GM18873 (cell line): Measurements from ENCODE around the gene ST8SIA6.
"Not testable (repeated sequence)": the region's sequence is repeated elsewhere in the genome, so short reads cannot be mapped to it uniquely, and the experiment has no call there.

Experiments
- ATAC-seq: cut with Tn5 transposase; IDR thresholded peaks from one replicate; pipeline ENCODE4 v1.9.1; 2021; ENCODE audit warnings: mild to moderate bottlenecking, moderate library complexity, moderate number of reproducible peaks; ENCODE audit not compliant: unreplicated experiment, low FRiP score

ST8SIA6 gene

DNA sequence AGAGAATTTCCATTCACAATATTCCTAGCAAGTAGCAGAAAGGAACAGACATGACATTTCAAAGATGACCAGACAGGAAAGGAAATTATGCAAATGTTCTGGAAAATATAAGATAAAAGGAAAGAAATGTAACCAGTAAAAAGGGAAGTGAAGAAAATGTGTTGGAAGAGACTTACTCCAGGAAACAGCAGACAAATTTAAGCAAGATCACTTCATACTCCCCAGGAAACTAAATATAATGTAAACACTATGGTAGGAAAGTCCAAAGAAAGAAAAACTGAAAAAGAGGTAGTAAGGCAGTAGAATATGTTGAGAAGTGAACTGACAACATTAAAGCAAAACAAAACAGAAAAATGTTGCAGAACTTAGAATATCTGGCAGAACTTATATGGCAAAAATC lies 6.4 kb upstream of the ST8SIA6 start:
- ATAC-seq: no peak

DNA sequence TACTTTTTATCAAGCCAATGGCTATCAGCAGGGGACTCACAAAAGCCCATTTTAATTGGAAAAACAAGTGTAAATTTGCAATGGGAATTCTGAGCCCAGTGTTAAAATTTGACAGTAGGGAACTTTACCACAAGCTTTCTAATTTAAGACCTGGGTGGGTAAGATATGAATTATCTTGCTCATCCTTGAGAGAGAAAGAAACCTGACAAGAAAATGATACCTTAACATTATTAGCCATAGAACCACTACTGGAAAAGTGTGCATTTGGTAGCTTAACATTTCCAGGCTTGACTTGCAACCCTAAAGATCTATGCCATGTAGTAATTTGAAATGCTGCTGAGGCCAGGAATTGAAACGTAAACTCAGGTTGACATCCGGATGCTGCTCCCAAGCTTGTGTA lies 2.7 kb upstream of the ST8SIA6 start:
- ATAC-seq: no peak

DNA sequence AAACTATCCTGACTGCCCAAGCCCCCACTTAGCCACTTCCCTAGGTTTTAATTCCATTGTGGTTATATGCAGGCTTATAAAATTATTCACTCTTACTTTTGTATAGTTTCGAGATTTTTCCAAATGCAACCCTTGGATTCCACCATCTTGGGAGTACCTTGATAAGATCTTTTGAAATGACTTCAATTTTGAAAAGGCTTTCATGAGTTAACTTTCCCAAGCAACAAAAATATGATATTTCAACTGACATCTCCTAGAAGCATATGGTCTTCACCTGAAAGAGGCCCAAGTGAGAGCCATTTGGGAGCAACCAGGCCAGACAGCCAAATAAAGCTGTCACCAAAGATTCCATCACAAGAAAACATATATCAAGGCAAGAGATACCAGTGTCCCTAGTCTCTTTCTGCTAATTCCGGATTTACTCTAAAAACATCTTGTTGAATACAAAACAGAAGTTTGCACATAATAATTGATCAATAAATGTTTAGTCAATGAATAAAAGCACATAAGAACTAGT lies 1.7 kb upstream of the ST8SIA6 start:
- no peak for ATAC-seq

DNA sequence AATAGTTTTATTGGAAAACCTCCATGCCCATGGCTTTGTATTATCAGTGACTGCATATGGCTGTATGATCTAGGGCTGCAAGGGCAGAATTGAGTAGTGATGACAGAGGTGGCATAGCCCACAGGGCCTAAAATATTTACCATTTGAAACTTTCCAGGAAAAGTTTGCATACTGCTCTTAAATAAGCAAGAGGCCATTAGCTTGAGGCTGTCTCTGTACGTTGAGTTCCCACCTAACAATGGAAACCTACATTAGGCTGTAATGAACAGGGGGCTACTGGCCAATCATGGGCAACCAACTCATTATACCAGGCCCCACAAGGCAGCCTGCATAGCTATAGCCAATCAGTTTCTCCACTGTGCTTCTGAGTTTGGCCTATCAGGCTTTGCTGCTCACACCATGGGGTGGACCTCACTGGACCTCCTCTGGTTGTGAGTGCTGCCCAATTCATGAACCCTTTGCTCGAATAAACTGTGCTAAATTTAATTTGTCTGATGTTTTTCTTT lies 673 bp upstream of the ST8SIA6 start:
- no peak for ATAC-seq

DNA sequence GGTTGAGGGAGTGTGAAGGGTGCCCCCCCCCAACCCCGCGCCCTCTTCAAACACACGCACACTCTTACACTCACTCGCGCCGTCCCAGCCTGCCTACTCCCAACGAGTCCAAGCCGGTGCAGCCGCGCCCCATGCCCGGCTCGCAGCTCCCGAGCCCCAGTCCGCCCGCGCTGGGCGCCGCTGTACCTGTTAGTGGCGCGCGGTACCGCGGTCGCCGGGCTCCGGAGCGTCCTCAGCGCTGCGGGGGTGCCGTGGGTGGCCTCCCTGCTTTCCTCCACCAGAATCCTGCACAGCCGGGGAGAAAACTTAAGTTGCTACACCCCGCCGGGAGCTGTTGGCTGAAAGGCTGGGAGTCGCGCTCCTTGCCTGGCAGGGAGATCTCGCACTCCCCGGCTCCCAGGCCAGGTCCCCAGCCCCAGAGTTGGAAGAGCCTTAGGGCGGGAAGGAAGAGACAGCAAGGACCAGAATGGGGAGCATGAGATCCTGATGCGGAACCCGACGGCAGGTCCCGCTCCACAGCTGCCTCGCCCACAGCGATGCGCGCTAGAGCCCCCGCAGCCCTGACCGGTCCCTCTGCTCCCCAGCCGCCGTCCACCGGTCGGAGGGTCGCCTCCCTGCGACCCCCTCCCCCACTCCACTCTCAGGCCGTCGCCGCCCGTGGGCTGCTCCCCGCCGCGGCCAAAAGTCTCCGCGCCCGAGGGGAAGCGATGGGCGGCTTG lies 863 bp downstream of the ST8SIA6 start:
- no peak for ATAC-seq

DNA sequence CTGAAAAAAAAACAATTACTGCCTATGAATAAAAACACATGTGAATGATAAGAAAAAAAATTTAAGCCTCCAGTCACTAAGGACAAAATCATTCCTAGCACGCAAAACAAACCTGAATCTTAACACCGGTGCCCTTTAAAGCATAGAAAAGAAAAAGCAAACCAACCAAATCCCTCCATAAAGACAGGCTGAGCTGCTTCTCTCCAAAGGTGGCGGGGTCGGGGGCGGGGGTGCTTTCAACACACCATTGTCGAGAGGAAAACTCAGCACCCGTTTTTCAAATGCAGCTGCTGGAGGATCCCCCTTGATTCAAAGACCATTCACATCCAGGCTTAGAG lies 1.4 kb downstream of the ST8SIA6 start:
- ATAC-seq: no peak

DNA sequence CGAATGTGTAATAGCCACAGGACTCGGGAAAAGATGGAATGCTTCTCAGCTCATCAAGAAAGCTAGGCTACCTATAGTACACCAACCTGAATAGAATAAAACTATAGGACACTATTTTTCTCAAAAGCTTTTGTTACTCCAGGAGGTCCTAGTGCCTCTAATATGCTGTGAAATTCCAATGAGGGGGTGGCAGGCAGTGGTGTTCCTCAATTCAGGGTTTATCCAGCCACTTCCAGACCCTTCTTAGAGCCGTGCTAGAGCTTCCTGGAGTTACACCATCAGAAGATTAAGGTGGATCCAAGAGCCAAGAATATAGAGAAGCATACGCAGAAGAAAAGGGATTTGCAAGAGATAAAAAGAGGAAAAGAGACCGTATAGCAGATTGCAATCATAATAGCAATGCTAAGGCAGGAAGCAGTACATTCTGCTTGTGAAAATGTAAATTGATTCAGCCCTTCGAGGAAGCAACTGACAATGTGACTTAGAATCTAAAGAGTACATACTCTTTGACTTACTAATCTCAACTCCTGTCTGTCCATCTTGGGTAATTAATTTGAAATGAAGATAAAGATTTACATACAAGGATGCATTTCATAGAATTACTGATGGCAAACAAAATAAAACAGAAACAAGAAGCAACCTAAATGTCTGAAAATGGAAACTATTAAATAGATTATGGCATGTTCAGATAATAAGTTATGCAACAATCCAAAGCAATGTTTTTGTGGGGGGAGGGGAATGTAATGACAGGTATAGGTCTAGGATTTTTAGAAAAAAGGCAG lies 2.1 kb downstream of the ST8SIA6 start:
- ATAC-seq: no peak

DNA sequence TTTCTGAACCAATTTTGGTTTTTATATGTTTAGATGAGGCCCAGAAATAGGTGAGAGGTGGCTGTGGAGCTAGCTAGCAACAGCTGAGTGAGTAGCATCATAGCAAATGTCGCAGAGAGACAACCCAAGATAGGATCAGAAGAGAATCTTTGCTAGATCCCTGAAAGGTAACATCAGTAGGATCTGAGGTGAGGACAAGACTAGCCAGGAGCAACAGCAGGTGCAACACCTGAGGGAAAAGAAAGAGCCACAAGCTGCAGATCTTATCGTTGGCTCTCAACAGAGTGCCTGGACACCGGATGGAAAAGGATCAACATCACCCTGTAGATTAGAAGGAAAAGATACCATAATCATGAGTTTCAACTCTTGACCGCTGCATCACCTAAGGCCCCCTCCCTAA lies 4.4 kb downstream of the ST8SIA6 start:
- ATAC-seq: no peak

DNA sequence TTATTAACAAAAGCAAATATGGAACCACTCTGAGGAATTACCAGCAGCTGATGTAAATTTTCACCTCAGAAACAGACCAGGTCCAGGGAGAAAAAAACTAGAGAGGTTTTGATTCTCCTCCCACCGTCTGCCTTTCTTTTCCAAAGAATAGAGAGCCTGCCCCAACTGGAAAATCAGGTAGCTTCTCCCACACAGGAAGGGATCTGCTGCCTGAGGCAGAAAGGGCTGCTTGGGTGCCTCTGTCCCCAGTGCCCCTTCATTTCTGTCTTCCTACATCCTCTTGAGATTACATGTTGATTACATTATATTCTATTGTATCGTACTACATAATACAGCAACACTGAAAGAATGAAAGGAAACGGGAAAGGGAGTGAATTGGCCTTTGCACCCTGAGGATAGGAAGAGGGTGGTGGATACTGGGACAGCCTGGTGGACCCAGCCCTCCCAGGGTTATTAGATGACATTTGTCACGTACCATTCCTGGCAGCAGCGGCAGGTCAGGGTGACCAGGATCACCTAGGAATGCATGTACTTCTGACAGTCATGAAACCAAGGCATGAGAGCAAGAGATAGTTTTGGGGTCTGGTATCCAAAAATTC lies 8.9 kb downstream of the ST8SIA6 start:
- no peak for ATAC-seq

DNA sequence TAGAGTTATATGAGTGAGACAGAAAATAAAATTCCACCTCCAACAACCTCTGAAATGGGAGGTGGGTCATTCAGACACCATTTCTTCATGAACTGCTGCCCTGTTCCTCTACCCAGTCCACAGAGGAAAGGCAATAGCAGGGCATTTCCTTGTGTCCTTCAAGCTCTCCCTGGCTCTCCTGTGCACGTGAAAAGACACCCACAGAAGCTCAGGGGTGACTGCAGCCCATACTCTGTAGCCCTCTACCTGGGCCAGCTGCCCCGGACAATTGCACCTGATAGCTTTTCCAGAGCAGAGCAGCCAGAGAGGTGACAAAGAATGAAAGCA lies 10.0 kb downstream of the ST8SIA6 start:
- ATAC-seq: no peak

DNA sequence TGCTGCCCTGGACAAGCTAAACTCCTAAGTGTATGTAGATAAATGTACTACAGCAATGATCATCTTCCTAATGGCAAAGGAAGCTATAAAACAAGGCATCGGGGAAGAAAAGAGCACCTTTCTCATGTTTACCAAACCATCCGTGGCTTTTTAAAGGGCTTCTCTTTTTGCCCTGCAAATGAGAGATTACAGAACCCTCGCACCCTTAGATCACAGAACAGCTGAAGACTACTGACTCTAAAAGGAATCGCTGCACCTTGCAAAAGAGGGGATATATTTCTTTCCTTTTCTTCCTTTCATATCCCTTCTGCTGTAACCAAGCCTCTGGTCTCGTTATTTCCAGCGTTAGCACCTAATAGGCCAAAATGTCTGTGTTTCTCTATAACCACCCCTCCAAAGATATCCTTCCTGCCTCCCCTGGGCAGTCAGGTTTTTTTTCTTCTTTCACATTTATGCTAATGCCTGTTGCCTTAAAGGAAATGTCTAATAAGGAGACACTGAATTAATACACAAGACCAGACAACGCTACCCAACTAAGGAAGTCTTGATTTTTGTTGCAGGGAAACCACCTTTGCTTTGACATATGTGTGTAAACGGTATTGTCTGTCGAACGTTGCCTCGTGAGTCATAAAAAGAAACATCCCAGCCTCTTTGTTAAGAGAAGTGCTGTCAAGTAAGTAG lies 10.5 kb downstream of the ST8SIA6 start:
- ATAC-seq: peak; percentile 97

DNA sequence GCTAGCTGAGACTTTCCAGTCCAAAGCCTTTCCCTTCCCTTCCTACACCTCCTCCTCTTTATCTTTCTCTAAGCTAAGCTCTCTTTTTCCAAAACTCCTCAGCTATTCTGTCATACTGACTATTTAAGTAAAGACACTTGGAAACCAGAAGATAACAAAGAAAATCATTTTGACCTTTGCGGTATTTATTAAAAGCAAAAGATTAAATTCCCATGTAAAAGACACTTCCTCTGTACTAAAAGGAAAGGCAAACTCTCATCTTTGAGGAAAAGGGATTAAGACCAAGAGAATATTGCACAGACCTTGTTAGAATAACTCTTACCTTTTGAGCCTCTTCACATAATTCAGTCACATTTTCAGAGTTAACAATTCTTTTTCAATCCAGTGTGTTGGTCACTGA lies 15.8 kb downstream of the ST8SIA6 start:
- ATAC-seq: no peak

DNA sequence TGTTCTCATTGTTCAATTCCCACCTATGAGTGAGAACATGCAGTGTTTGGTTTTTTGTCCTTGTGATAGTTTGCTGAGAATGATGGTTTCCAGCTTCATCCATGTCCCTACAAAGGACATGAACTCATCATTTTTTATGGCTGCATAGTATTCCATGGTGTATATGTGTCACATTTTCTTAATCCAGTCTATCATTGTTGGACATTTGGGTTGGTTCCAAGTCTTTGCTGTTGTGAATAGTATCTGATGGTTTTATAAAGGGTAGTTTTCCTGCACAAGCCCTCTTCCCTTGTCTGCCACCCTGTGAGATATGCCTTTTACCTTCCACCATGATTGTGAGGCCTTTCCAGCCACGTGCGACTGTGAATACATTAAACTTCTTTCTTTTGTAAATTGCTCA lies 17.8 kb downstream of the ST8SIA6 start:
- ATAC-seq: not testable (repeated sequence)

DNA sequence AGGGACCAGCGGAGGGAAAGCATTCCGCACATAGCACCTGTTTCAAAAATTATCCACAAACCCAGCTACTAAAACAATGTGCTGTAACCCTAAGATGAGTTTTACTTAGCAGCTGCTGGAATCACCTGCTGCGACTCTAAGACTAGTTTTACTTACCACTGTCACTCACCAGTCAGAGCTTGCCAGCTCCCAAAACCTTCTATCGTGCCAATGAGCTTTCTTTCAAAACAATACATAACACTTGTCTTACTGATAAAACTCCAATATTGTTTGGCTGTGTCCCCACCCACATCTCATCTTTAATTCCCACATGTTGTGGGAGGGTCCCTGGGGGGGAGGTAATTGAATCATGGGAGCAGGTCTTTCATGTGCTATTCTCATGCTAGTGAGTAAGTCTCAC lies 18.4 kb downstream of the ST8SIA6 start:
- no peak for ATAC-seq

DNA sequence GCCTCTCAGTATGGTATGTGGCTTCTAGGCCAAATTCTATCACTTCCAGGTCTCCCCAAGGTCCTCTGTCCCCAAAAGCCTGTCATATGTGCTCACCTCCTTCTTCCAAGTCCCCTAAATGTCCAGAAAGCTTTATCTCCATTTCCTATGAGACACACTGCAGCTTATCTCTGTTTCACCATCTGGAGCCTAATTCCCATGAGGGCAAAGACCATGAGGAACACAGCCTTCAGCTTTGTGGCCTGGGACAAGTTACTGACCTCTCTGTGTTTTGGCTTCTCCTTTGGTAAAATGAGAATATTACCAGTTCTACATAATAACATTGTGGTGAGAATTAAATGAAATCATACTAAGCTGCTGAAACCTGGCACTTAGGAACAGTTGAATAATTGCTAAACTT lies 19.2 kb downstream of the ST8SIA6 start:
- ATAC-seq: no peak

DNA sequence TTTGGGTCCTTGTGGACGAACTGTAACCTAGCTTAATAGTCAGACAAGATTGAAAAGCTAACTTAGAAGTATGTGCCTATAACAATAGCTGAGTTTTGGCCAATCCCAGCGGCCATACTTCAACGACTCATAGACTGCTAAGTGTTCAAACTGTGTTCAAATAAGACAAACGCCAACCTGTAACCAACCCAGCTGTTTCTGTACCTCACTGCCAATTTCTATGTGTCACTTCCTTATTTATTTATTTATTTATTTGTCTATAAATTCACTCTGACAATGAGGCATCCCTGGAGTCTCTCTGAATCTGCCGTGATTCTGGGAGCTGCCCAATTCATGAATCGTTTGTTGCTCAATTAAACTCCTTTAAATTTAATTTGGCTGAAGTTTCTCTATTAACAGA lies 21.7 kb downstream of the ST8SIA6 start:
- no peak for ATAC-seq

DNA sequence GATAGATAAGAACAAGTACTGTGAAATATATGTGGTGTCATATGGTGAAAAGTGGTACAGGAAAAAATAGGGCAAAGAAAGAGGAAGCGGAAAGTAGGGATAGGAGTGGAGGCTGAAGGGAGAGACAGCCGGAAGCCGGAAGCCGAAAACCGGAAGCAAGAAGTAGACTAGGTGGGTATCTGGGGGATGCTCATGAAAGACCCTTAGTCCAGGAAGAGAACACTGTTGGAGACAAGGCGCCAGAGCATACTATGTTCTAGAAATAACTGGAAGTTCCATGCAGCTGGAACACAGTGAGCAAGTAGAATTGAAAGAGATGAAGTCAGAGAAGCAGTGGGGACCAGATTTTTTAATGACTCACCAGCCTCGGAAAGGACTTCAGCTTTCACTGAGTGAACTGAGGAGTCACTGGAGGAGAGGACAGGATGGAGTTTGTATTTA lies 22.5 kb downstream of the ST8SIA6 start:
- no peak for ATAC-seq

DNA sequence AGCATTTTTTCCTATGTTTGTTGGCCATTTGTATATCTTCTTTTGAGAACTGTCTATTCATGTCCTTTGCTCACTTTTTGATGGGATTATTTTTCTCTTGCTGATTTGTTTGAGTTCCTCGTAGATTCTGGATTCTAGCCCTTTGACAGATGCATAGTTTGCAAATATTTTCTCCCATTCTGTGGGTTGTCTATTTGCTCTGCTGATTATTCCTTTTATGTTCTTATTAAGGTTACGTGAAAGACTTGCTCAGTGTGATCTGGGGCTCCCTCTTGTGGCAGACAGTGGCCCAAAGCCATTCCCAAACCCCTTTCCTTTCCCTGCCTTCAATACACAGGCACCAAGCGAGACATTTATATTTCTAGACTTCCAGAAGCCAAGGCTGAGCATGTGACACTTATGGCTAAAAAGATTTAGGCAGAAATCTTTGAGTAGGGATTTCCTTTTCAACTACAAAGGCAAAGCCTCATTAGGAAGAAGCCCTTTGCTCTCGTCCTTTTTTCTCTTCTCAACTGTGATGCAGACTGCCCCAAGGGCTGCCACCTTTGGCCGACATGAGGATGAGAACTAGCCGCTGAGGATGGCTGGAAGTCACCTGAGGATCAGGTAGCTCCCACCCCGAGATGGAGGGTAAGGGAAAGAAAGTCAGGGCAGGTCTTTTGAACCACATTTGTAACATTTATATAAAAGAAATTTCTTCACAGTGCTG lies 23.6 kb downstream of the ST8SIA6 start:
- ATAC-seq: no peak

DNA sequence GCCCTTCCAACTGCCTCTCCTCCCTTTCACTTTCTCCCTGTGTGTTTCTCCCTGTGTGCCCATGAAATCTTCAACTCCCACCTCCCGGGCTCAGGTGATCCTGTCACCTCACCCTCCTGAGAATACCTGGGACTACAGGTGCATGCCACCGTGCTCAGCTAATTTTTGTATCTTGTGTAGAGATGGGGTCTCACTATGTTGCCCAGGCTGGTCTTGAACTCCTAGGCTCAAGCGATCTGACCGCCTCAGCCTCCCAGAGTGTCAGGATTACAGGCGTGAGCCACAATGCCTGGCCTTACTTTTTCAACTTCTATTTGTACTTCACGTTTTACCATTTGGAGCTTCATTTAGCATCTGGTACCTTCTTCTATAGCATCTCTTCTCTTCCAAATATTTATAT lies 24.9 kb downstream of the ST8SIA6 start:
- no peak for ATAC-seq

DNA sequence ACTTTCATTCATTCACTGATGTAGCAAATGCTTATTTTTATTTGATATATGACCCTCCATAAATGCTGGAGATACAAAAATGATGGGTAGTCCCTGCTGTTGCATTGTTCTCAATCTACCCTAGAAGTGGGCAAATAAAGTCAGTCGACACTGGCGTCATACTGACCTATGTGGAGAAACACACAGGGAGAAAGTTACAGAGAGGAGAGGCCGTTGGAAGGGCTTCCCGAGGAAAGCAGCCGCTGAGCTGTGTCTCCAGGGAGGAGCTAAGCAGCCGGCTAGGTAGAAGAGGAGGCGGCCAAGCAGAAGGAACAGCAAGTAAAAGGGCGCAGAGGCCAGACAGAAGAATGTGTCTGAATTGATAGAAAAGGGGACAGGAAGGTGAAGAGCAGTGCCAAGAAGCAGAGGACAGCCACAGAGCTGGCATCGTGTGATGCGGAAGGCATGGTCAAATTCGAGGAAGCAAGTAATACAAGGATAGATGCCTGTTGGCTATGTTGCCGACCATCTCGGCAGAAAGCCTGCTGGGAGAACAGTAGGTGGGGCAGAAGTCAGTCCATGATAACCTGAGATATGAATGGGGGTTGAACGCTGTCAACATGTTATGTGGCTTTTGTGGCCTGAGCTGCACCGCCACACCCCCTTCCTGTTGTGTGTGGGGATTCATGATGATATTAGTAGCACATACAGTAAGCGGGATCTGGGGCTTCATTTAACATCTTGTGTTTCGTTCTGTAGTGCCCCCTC lies 25.9 kb downstream of the ST8SIA6 start:
- no peak for ATAC-seq
